C1 segment of cervical spinal cord (tissue), 14 donors: ENCODE data around the gene TMEM183A.
"Not testable (repeated sequence)": the region's sequence is repeated elsewhere in the genome, so short reads cannot be mapped to it uniquely, and the experiment has no call there.

ENCODE experiments used
- DNase-seq, 14 donors: peaks; one replicate each; lab custom pipeline; 2025; lab: John Stamatoyannopoulos, UW

Gene TMEM183A, protein sequence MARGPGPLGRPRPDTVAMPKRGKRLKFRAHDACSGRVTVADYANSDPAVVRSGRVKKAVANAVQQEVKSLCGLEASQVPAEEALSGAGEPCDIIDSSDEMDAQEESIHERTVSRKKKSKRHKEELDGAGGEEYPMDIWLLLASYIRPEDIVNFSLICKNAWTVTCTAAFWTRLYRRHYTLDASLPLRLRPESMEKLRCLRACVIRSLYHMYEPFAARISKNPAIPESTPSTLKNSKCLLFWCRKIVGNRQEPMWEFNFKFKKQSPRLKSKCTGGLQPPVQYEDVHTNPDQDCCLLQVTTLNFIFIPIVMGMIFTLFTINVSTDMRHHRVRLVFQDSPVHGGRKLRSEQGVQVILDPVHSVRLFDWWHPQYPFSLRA

DNA sequence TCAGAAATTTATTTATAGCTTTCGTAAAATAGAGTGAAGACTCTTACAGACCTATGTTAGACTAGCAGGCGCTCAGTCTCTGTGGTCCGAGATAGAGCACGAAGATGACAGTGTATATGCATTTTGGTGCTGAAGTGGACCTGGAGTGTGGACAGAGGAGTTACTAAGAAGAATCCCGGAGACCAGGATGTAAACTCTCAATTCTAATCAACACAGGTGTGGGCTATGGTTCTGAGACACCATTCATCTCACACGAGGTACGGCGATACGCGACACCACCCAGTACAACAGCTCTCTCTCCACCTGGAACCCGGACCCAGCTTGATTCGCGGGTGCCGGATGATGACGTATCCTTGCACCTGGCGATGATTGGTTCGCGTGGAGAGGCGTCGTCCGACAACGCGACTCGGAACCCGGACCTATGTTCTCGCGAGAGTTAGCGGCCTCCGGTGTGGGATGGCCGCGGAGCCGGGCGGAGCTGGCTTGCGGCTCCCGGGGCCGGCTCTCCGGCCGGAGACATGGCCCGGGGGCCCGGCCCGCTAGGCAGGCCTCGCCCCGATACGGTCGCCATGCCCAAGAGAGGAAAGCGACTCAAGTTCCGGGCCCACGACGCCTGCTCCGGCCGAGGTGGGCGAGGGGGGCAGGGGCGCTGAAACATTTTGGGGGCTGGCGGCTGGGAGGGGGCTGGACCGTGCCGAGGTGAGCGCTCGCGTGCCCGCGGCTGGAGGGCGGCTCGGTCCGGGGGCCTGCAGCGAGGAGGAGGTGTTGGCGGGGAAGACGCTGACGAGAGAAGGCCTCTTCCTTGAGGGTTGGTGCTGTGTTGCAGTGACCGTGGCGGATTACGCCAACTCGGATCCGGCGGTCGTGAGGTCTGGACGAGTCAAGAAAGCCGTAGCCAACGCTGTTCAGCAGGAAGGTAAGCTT, at the start of gene TMEM183A:
Gene TMEM183A (plus strand): TSS at position 427 of the 924 bp plus-strand sequence. CDS start 92 bp downstream, at position 519.
- peak; percentile 70 to 95 (median 91) for DNase-seq

GRCh38 chr1:202957733-202958543, 49.2 kb upstream of the TMEM183A start, which contains the start of gene ADIPOR1:
Gene ADIPOR1, minus strand, starts transcription at chr1:202958312. Its CDS starts 7,242 bp downstream, at chr1:202951070.
- DNase-seq: peak; percentile 17 to 90 (median 78)

- no peak for DNase-seq
Observed at GRCh38 chr1:202958544-202959275, 48.5 kb upstream of the TMEM183A start.

GRCh38 chr1:202959276-202959620, 47.9 kb upstream of the TMEM183A start:
- DNase-seq: no peak

DNA sequence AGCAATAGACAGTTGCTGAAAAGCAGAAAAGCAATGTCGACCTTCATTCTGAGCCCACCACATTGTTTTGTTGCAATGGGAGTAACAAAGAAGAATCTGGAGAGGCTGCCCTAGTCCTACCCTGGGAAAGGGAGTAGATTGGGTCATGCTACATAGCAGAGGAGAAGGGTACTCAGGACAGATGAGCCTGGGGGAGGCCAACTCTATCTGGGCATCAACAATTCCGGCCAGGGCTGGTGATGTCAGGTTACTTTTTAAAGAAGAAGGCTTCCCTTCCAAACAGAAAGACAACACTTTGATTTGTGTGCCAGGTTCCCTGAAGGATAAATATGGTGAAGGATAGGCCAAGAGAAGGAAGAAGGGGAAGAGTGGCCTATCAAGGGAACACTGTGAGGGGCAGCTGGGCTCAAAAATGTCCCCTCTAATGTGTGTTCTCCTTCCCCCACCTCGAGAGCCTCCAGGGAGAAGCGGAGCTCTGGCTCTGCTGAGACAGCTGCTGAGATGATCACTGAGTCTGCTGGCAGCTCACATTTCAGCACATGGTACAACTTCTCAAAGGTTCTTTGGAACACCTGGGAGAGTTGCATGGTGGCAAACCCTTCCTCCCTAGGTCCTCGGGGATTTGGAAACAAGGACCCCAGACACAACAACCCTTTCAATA, 45.8 kb upstream of the TMEM183A start:
- DNase-seq: no peak

DNA sequence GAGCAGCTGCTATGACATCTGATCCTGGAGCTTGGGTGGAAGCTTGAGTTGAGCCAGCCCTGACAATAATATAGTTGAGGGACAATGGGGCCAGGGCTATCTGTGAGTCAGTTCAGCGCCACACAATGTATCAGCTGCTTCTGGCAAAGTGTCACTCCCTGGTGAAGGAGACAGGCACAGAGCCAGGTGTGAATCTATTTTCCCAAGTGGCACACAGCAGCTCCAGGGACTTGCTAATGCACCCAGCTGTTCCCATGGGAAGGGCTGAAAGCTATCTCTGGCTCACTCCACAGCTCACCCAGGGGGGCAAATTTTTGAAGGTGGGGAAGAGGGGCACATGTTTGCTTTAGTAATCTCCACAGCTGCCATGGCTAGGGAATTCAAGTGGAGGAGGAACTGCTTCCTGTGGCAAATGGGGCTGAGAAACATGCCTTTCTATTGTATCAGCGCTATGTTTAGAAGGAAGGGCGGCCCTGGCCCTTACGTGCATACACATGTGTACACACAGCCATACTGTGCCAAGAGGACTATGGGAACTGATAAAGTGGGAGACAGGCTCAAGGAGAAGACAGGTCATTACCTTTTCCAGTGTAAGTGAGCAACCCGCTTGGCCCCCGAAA, 42.3 kb upstream of the TMEM183A start:
- DNase-seq: no peak

DNA sequence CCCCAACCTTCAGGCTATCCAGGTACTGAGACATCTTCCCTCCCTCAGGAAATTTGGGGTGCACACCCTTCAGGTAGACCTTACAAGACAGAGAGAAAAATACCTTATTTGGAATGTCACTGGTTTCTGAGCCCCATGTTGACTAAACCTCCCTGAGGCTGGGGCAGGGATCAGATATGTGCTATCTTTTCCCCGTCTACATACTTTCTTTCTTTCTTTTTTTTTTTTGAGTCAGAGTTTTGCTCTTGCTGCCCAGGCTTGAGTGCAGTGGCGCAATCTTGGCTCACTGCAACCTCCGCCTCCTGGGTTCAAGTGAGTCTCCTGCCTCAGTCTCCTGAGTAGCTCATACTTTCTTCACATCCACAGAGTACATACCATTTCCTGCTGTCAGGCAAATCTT, 41.8 kb upstream of the TMEM183A start:
- no peak for DNase-seq

DNA sequence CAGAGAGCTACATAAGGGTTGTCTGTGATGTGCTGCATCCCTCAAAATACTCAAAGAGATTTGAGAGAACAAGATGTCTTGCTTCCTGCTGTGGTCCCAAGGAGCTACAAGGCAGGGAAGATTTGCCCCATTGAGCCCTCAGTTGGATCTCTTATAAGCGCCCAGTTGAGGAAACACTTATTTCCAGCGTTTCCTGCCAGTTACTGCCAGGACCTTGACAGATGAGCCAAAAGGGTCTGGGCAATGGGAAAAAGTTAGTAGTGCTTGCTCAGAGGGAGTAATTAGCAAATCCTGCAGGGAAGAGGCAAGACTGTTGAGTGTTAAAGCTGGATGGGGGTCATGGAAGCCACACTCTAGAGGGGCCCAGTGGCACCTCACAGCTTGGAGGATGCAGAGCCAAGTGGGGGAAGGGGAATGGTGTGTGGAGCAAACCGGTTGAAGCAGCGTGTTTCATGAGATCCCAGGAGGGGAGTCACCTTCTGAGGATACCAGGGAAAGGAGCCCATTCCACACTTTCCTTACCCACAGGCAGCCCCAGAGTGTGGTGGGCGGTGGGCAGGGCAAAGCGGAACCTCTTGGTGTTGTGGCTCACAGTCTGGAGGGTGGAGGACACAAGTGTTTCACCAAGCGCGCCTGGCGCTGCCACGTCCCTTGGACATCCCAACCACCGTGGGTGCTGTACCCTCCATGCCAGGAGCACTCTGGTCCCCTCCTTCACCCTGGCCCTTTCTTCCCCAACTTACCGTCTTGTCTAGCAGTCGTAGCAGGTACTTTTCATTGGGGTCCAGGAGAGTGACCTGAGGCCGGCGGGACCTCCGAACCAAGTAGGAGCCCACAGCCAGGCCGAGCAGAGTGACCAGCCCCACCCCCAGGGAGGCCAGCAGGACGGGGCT, 40.9 kb upstream of the TMEM183A start:
- DNase-seq: no peak

DNA sequence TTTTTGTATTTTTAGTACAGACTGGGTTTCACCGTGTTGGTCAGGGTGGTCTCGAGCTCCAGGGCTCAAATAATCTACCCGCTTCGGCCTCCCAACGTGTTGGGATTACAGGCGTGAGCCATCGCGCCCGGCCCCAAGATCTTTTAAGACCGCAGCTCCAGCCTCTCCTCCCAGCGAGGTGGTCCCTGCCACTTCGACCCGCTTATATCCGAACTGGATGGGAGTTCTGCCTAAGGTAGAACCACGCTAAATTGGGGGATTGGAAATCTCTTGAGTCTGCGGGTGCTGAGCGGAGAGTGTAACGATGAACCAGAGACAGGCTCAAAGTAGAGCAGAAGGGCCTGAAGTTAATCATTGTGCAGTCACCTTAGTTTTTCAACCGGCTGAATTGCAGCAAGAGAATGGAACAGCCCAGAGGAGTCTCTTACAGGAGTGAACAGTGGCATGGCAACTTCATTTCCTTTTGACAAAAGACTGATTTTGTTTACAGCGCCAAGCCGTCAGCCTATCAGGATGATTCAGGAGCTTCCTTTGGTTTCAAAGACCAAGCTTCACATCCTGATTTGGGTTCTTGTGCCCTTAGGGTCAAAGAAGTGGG, 39.4 kb upstream of the TMEM183A start:
- DNase-seq: peak in 4 of 14 donors; percentile 8 to 42 (median 24)

GRCh38 chr1:202968351-202968750, 38.8 kb upstream of the TMEM183A start:
- no peak for DNase-seq

DNA sequence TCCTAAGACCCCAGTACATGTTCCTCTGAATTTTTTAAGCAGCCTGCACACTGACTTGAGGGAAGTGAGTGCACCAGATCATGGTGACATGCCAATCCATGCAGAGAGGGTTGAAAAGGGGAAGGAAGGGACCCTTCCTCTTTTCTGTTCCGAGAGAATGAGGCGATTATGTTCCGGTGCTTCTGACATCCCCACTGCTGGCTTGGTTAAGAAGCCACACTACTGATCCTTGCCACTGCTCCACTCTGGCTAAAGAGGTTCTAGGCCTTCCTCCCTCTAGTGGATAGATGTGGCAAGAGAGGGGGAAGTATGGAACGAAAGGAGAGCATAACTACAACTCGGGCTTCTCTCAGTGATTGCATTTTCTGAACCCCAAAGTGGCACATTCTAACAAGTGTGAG, 38.3 kb upstream of the TMEM183A start:
- peak in 8 of 14 donors; percentile 5 to 48 (median 24) for DNase-seq

DNA sequence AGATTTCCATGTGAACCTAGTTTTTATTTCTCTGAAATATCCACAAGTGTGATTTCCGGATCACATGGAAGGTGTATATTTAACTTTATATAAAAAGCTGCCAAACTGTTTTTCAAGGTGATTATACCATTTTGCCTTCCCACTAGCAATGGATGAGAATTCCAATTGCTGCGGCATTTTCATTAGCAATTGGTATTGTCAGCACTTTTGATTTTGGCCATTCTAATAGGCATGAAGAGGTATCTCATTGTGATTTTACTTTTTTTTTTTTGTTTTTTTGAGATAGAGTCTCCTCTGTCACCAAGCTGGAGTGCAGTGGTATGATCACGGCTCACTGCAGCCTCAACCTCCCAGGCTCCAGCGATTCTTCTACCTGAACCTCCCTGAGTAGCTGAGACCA, 35.1 kb upstream of the TMEM183A start:
- no peak for DNase-seq

DNA sequence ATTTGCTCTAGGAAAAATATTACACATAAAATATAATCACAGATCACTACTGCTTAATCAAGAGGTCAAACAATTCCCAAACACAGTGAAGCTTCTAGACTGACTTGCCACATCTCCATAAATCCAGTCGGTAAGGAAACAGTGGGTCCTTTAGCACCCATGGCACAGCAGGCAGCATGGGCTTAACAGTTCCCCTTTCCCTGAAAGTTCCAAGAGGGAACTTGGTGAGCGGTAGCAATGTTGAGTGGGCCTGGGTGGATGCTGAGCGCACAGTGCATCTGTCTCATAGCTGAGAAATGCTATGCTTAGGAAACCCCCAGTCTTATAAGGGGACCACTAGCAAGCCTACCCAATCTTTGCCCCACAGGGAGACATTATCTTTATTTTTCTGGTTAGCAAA, 32.3 kb upstream of the TMEM183A start:
- DNase-seq: no peak

GRCh38 chr1:202976633-202977032, 30.5 kb upstream of the TMEM183A start:
- no peak for DNase-seq

DNA sequence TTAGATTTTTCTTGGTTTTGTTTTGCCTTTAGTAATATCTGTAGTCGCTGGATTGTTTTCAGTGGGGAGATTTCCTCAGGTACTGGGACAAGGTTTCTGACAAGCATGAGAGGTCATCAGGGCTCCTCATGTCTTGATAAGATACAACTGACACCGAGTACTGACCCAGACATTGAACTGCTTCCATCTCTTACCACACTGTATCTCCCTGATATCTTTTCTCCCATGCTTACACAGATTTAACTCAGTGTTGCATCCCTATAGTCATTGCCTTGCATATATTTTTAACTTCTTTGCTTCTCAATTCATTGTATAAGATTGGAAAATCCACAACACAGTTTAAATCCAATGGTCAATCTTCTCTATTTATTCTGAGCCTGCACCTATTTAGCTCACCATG, 27.7 kb upstream of the TMEM183A start:
- no peak for DNase-seq

DNA sequence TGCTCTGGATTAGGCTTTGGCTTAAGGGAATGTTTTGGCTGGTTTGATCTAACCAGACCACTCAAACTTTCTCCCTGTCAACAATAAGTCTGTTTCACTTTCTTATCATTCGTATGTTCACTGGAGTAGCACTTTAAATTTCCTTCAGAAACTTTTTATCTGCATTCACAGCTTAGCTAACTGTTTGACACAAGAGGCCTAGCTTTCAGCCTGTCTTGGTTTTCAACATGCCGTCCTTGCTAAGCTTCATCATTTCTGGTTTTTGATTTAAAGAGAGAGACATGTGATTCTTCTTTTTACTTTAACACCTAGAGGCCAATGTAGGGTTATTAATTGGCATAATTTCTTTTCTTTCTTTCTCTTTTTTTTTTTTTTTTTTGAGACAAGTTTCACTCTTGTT, 25.2 kb upstream of the TMEM183A start:
- no peak for DNase-seq

DNA sequence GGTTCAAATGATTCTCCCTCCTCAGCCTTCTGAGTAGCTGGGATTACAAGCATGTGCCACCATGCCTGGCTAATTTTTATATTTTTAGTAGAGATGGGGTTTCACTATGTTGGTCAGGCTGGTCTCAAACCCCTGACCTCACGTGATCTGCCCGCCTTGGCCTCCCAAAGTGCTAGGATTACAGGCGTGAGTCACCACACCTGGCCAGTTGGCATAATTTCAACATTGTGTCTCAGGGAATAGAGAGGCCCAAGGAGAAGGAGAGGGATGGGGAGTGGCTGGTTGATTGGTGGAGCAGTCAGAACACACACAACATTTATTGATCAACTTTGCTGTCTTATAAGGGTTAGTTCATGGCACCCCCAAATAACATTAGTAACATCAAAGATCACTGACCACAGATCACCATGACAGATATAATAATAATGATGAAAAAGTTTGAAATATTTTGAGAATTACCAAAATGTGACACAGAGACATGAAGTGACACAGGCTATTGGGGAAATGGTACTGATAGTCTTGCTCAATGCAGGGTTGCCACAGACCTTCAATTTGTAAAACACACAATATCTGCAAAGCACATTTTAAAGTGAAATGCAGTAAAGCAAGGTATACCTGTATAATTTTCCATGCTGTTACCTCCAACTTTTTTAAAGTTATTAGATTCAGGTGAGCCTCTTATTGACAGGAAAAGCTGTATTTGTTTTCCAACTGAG, 24.3 kb upstream of the TMEM183A start:
- DNase-seq: no peak

DNA sequence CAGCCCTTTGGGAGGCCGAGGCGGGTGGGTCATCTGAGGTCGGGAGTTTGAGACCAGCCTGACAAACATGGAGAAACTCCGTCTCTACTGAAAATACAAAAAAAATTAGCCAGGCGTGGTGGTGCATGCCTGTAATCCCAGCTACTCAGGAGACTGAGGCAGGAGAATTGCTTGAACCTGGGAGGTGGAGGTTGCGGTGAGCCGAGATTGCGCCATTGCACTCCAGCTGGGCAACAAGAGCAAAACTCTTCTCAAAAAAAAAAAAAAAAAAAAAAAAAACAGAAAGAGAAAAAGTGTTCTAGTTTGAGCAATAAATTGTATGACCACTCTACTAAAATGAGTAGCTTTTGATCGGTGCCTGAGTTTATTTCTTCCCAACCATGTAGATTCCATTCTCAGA, 21.1 kb upstream of the TMEM183A start:
- DNase-seq: not testable (repeated sequence)
